K562 treated with DMSO at 1 percent for 24 hours (cell line): ENCODE results near the gene NFS1. TPM values are rescaled to one million over a fixed set of nuclear protein-coding genes. Genes with fewer than 3 reads are reported as not detected.

ENCODE experiments used
- total RNA-seq: library from RNA; unstranded; fragments of 300-600 nt; gene quantifications from 2 replicates; pipeline ENCODE4 v1.2.3, GENCODE V29; 2022; ENCODE audit warnings: low read depth; ENCODE audit not compliant: insufficient read depth

NFS1 gene
- 37.6 and 48.2 TPM in 2 replicates for total RNA-seq

DNA sequence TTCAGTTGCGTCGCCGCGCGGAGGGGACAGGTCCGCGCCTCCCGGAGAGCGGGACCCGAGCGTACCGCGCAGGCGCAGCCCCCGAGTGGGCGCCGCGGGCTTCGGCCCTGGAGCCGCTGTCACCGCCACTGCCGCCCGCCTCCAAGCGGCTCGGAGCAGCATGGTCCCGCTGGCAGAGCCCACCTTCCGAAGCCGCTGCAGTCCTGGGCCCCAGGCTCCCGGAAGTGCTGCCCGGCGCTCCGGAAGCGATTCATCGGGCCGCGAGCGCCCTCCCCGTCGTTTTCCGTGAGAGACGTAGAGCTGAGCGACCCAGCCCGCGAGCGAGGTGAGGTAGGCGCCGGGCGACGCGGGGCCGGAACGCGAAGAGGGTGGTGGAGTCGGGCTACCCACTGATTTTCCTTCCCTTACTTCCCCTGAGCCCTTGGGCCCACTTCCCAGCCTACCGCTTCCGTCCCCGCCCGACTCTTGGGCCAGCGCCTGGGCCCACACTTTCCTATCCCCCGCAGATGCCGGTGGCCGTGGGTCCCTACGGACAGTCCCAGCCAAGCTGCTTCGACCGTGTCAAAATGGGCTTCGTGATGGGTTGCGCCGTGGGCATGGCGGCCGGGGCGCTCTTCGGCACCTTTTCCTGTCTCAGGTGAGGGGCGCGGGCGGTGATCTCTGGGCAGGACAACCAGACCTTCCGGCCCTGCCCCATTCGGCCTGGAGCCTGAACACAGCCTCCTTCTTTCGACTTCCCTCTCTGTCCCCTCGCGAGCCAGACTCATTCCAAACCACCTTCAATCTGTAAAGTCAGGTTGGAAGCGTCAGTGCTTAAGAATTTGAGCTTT is at the start of gene NFS1, which contains the start of gene ROMO1:
Gene NFS1 (minus strand): TSS at position 226 of the 830 bp plus-strand sequence. CDS start 64 bp downstream, at position 162.
Gene ROMO1 (plus strand): TSS at position 279 of the 830 bp plus-strand sequence. CDS start 228 bp downstream, at position 507.

DNA sequence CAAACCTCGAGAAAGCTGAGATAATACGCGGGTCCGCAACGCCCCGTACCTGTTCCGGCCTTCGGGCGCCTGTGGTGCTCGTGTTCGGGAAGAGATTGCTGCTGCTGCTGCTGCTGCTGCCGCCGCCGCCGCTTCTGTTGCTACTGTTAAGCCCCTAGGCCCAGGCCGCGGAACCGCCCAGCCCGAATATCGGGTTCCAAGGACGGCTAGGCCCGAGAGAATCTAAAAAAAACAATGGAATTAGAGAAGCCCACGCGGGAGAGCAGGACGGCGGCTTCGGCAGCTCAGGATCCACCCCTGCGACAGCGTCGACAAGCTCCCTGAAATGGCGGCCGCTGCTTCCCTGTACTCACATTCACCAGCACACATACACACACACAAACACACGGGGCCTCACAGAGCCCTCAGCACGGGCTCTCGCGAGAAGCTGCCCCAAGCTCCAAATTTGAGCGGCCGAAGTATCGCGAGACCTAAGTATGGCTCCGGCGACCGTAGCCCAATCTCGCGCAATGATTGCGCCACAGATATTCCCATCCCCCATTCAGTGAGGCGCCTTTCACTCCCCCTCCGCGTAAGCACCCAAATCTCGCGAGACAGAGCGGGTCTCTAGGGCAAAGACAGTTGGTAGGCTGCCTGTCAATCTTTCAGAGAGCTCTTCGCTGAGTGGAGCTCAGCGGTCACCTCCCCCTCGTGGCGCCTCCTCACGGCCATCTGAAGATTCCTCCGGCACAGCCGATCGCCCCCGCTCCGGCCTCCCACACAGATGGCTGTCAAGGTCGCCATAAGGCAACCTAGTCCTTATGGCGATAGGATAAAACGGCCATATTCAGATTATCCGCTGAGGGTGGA is 43.0 kb upstream of the NFS1 start, which contains the start of gene RBM39:
Gene RBM39 (minus strand): TSS at position 369 of the 849 bp plus-strand sequence. CDS start 1,386 bp downstream, outside the sequence.

DNA sequence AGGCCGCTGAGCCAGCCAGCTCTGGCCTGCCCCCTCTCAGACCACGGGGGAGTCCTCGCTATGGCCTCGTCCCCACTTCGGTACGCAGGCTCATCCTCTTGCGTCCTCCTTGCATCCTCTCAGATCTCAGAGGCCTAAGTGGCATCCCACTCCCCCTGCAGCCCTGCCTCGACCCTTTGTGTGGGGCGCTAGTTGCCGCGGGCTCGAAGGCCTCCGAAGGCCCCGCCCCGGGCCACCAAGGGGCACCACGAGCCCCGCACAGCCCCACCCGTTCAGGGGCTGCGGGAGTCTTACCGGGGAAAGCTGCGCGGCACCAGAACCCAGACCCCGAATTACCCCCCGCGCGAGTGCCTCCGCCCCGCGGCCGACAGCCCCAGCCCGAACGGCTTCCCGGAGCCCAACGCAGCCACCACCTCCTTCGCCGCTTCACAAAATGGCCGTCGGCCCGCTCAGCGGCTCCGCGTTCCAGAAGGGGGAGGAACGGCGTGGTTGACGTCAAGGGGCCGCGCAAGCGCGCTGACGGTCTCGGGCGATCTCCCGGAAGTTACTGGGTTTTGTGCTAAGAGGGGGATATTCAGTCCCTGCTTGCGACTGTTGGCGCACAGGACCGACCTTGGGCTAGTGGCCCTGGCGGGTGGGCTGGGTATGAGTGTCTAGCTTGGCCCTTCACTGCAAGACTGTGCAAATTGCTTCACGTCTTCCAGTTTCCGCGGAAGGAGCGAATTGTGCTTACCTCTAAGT is 34.5 kb downstream of the NFS1 start, which contains the start of the genes CPNE1 and RBM12:
Gene CPNE1 (minus strand): TSS at position 435 of the 741 bp plus-strand sequence. CDS start 31,977 bp downstream, outside the sequence.
Gene RBM12 (minus strand): TSS at position 435 of the 741 bp plus-strand sequence. CDS start 9,578 bp downstream, outside the sequence.

Other genes with a start within 250 kb of the NFS1 start
- gene CEP250, start 243.8 kb downstream of the NFS1 start, total RNA-seq = 15.9 and 18.0 TPM in 2 replicates
- gene C20orf173, start 169.7 kb downstream of the NFS1 start, total RNA-seq = not detected in 2 replicates
- 421 and 431 TPM in 2 replicates for gene ERGIC3, start 157.3 kb downstream of the NFS1 start, total RNA-seq
- 6.5 and 11.8 TPM in 2 replicates for gene SPAG4, start 83.5 kb downstream of the NFS1 start, total RNA-seq
- 141 and 147 TPM in 2 replicates for gene CPNE1, start 34.5 kb downstream of the NFS1 start, total RNA-seq
- 37.0 and 41.5 TPM in 2 replicates for gene RBM12, start 34.5 kb downstream of the NFS1 start, total RNA-seq
- gene ROMO1, start 53 bp upstream of the NFS1 start, total RNA-seq = 353 and 401 TPM in 2 replicates
- gene RBM39, start 42.9 kb upstream of the NFS1 start, total RNA-seq = 134 and 140 TPM in 2 replicates
- gene PHF20, start 72.7 kb upstream of the NFS1 start, total RNA-seq = 32.3 and 38.9 TPM in 2 replicates